K562 (cell line): ENCODE data around the gene RAP1GAP2. TPM values are rescaled to one million over a fixed set of nuclear protein-coding genes. Genes with fewer than 3 reads are reported as not detected.

Source experiments
- ATAC-seq: fragments of 200-7000 bp; cut with Tn5 transposase; 3 replicates; pipeline ENCODE4 v1.9.1; 2020; ENCODE audit warnings: moderate library complexity
- BruUV-seq: library from RNA; stranded (reverse); fragments of 400-500 nt; replicated peaks from 2 replicates; lab custom pipeline; 2021; lab: Mats Ljungman, UMichigan
- CTCF ChIA-PET: fragments of 300-600 bp; formaldehyde crosslinking; extraction: SDS; loops from one replicate; lab custom pipeline; 2021; ENCODE audit warnings: low intra/inter-chr PET ratio; lab: Yijun Ruan, JAX
- POLR2A ChIA-PET: fragments of 300-600, 350-650 bp; sonication (Branson Sonifier 250); formaldehyde crosslinking; extraction: SDS; loops from one replicate; lab custom pipeline; 2021; ENCODE audit warnings: antibody characterized with exemption, inconsistent platforms; lab: Yijun Ruan, JAX
- DNase-seq, 4 experiments: peaks; one replicate each; pipeline versions ENCODE4 v3.0.0 to v3.0.0-alpha.2; 2011 to 2018; ENCODE audit warnings: low spot score in 3 of 4, mixed read lengths in 3 of 4; ENCODE audit errors: extremely low read depth in 1 of 4
- FAIRE-seq: peaks from 2 replicates; lab custom pipeline; 2011; peaks lifted over from hg19 to GRCh38; lab: Jason Lieb, UNC
- H2AFZ ChIP-seq: 2 replicates; pipeline ENCODE4 v1.6.0; 2011; ENCODE audit warnings: low read depth, low read length, control low read depth, inconsistent platforms
- H3K27ac ChIP-seq: fragments of 200-600 bp; 3 replicates; pipeline ENCODE4 v1.8.0; 2011; ENCODE audit warnings: low read depth, mild to moderate bottlenecking, control low read depth, inconsistent platforms, low read length, moderate library complexity, mixed read lengths; ENCODE audit errors: extremely low read depth
- H3K27me3 ChIP-seq, 2 experiments: fragments of 300-600 bp in 1 of 2; 2 replicates in 1 of 2; 3 replicates in 1 of 2; pipeline versions ENCODE4 v1.6.0 to v1.8.0; 2011; ENCODE audit warnings: inconsistent platforms in 2 of 2, low read length in 2 of 2, mild to moderate bottlenecking in 1 of 2, mixed read lengths in 1 of 2, moderate library complexity in 1 of 2; ENCODE audit not compliant: control insufficient read depth in 2 of 2, insufficient read depth in 2 of 2
- H3K36me3 ChIP-seq: fragments of 300-600 bp; 3 replicates; pipeline ENCODE4 v1.8.0; 2011; ENCODE audit warnings: mild to moderate bottlenecking, low read length, inconsistent platforms; ENCODE audit not compliant: control insufficient read depth, insufficient read depth
- H3K4me1 ChIP-seq, 2 experiments: fragments of 200-600 bp in 1 of 2; replicated peaks in 1 of 2; 2 replicates in 1 of 2; 3 replicates in 1 of 2; pipeline versions ENCODE4 v1.5.1 to v1.8.0; 2011; ENCODE audit warnings: inconsistent platforms in 2 of 2, low read length in 2 of 2, mild to moderate bottlenecking in 1 of 2, mixed read lengths in 1 of 2, moderate library complexity in 1 of 2; ENCODE audit not compliant: control insufficient read depth in 2 of 2, insufficient read depth in 2 of 2
- H3K4me2 ChIP-seq: 2 replicates; pipeline ENCODE4 v1.6.1; 2011; ENCODE audit warnings: low read length, control low read depth, inconsistent platforms, mixed read lengths; ENCODE audit not compliant: insufficient read depth
- H3K4me3 ChIP-seq: fragments of 200-600 bp; sonication (generic), shearing (Covaris generic); 2 replicates; pipeline ENCODE4 v1.5.1; 2016; ENCODE audit warnings: control low read depth, inconsistent platforms
- H3K79me2 ChIP-seq: fragments of 200-600 bp; 3 replicates; pipeline ENCODE4 v1.8.0; 2011; ENCODE audit warnings: low read length, inconsistent platforms; ENCODE audit not compliant: control insufficient read depth, insufficient read depth
- H3K9ac ChIP-seq, 2 experiments: 2 replicates each; pipeline versions ENCODE4 v1.6.0 to v1.6.1; 2011; ENCODE audit warnings: low read depth in 2 of 2, low read length in 2 of 2, control low read depth in 1 of 2, inconsistent platforms in 1 of 2, mild to moderate bottlenecking in 1 of 2, mixed read lengths in 1 of 2; ENCODE audit not compliant: insufficient read depth in 1 of 2
- H3K9me1 ChIP-seq: one replicate; pipeline ENCODE4 v1.6.0; 2011; ENCODE audit warnings: inconsistent platforms, mild to moderate bottlenecking, low read length, moderate library complexity; ENCODE audit not compliant: control insufficient read depth, insufficient read depth
- H3K9me3 ChIP-seq: replicated peaks from 2 replicates; pipeline ENCODE4 v1.5.1; 2011; ENCODE audit warnings: low read depth, low read length, inconsistent platforms; ENCODE audit not compliant: control insufficient read depth, insufficient read depth
- H4K20me1 ChIP-seq: replicated peaks from 2 replicates; pipeline ENCODE4 v1.6.1; 2011; ENCODE audit warnings: low read length, inconsistent platforms, mixed read lengths; ENCODE audit not compliant: control insufficient read depth, insufficient read depth
- BCOR ChIP-seq: fragments of 450-650 bp; IDR thresholded peaks from 2 replicates; pipeline ENCODE4 v1.6.1; 2016
- CBFB ChIP-seq: sonication (generic); formaldehyde crosslinking; IDR thresholded peaks from 2 replicates; pipeline ENCODE4 v1.4.0; 2020; ENCODE audit warnings: mild to moderate bottlenecking, missing genetic modification reagents
- CBX2 ChIP-seq: fragments of 200-600 bp; sonication (generic); IDR thresholded peaks from one replicate; pipeline ENCODE4 v1.6.1; 2012; ENCODE audit warnings: mild to moderate bottlenecking, low read length, inconsistent platforms; ENCODE audit not compliant: insufficient read depth, poor library complexity, severe bottlenecking
- CHD2 ChIP-seq: IDR thresholded peaks from 2 replicates; pipeline ENCODE4 v1.6.1; 2011; ENCODE audit warnings: low read depth, low read length
- FOS ChIP-seq: IDR thresholded peaks from 3 replicates; pipeline ENCODE4 v1.6.1; 2011; ENCODE audit not compliant: insufficient read length; ENCODE audit errors: extremely low read depth
- HNRNPL ChIP-seq: fragments of 200-400 bp; formaldehyde crosslinking; IDR thresholded peaks from 2 replicates; pipeline ENCODE4 v1.6.1; 2017; ENCODE audit warnings: low read depth, mild to moderate bottlenecking, low read length
- HOXB6 ChIP-seq: fragments of 250-450 bp; sonication (Bioruptor Pico); IDR thresholded peaks from 2 replicates; pipeline ENCODE4 v1.5.1; 2022; ENCODE audit warnings: mild to moderate bottlenecking, borderline replicate concordance
- NCOA1 ChIP-seq: fragments of 450-650 bp; IDR thresholded peaks from 2 replicates; pipeline ENCODE4 v1.6.1; 2016; ENCODE audit warnings: low read depth
- SMARCE1 ChIP-seq: fragments of 450-650 bp; IDR thresholded peaks from 2 replicates; pipeline ENCODE4 v1.7.1; 2016; ENCODE audit warnings: mild to moderate bottlenecking
- SREBF1 ChIP-seq: fragments of 150-350 bp; IDR thresholded peaks from 2 replicates; pipeline ENCODE4 v1.6.1; 2014; ENCODE audit warnings: antibody characterized with exemption, low read depth, low read length, borderline replicate concordance
- STAT5B ChIP-seq: fragments of 250-450 bp; sonication (Bioruptor Pico); IDR thresholded peaks from 2 replicates; pipeline ENCODE4 v1.8.0; 2021; ENCODE audit warnings: mild to moderate bottlenecking, inconsistent platforms
- TAF9B ChIP-seq: fragments of 450-650 bp; IDR thresholded peaks from 2 replicates; pipeline ENCODE4 v1.6.1; 2018; ENCODE audit warnings: mild to moderate bottlenecking; ENCODE audit not compliant: partially characterized antibody
- ZC3H11A ChIP-seq: IDR thresholded peaks from 2 replicates; pipeline ENCODE4 v1.6.1; 2012; ENCODE audit warnings: low read depth, low read length, improper control_type of control experiment
- ZNF175 ChIP-seq: fragments of 200-800 bp; sonication (Bioruptor generic); IDR thresholded peaks from 2 replicates; pipeline ENCODE4 v1.6.1; 2016; ENCODE audit warnings: low read depth, mild to moderate bottlenecking, missing genetic modification characterization, missing compliant biosample characterization
- ZNF217 ChIP-seq: sonication (generic); formaldehyde crosslinking; IDR thresholded peaks from 2 replicates; pipeline ENCODE4 v1.8.0; 2022; ENCODE audit warnings: mild to moderate bottlenecking, missing genetic modification reagents
- ZNF668 ChIP-seq: fragments of 250-450 bp; sonication (Bioruptor Pico); IDR thresholded peaks from 2 replicates; pipeline ENCODE4 v1.8.0; 2022; ENCODE audit warnings: mild to moderate bottlenecking, inconsistent platforms
- ZNF780A ChIP-seq: fragments of 250-450 bp; sonication (Bioruptor Pico); IDR thresholded peaks from 2 replicates; pipeline ENCODE4 v1.5.0; 2021; ENCODE audit warnings: mild to moderate bottlenecking
- WGBS: fragments of 100-300 bp; shearing (Covaris generic); methylation state at CpG from one replicate; pipeline ENCODE4 v1.1.6; 2016; ENCODE audit warnings: low coverage, mixed read lengths; ENCODE audit not compliant: insufficient coverage; ENCODE audit errors: missing lambda C conversion rate; 5-methylcytosine and 5-hydroxymethylcytosine counted together
- in situ Hi-C: fragments of 300-500 bp; cut with MboI; formaldehyde crosslinking; loops from 4 replicates; pipeline ENCODE4 v1.15.0; 2018; ENCODE audit warnings: inconsistent platforms, mixed read lengths
- intact Hi-C: fragments of 100-400 bp; cut with micrococcal nuclease; formaldehyde crosslinking; loops from 2 replicates; pipeline ENCODE4 v1.14.2; 2022
- polyA plus RNA-seq, 8 experiments: library from polyadenylated mRNA; depleted of rRNA in 4 of 8; stranded (reverse) in 5 of 8; unstranded in 3 of 8; fragments of >200 nt; fragmentation: Nextera tagmentation in 2 of 8; fragmentation: Illumina TruSeq in 1 of 8; extraction: Ambion mirVana in 2 of 8; extraction: Trizol in 1 of 8; gene quantifications; 2 replicates each; pipeline versions ENCODE4 v1.2.1 to v1.2.3, GENCODE V29; 2011 to 2014; ENCODE audit warnings: inconsistent platforms in 1 of 8, missing spikeins in 1 of 8
- total RNA-seq, 7 experiments: library from RNA; depleted of rRNA in 6 of 7; stranded (reverse); fragments of >200 nt in 6 of 7; fragmentation: Illumina TruSeq in 2 of 7; extraction: Trizol in 2 of 7; gene quantifications; 2 replicates each; pipeline versions ENCODE4 v1.2.1 to v1.2.3, GENCODE V29; 2011 to 2021; ENCODE audit warnings: low replicate concordance in 1 of 7
- TF ChIP-seq, protein P1 (sequence below): fragments of 250-450 bp; sonication (Bioruptor Pico); IDR thresholded peaks from 2 replicates; pipeline ENCODE4 v1.5.0; 2021

The RAP1GAP2 gene
- total and polyA plus RNA-seq, 9 of the 15 experiments (the other 6 are each of a cell fraction or from before 2014, with no cell fraction given), result 0.01 to 1.3 (median 0.42) TPM; not detected in 1

DNA sequence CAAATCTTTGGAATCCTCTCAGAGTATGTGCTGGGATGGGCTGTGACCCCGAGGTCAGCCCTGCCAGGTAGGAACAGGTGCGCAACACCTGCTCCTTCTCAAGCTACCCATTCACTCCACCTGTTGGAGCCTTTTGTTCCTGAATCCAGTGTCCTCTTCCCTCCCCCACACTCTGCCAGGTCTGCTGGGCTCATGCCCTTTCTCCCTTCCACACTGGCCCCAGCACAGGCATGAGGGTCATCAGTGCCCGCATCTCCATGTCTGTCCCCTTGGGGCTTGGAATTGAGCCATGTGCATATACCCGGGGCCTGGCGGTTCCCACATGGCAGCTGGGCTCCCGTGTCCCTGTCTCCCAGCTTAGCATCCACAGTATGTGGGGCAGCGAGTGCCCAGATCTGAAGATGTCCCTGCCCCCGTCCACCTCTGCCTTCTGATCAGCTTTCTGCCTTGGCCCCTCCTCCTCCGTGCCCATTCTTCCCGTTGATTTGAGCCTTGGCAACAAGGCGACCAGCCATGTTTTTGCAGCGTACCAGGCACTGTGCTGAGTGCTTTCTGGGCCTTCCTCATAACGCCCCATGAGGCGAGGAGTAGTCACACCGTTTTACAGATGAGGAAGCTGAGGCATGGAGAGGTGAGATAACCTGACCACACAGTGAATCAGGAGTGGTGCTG is 102.2 kb downstream of the RAP1GAP2 start:
- intact Hi-C loops (no loop called here), in situ Hi-C loops (no loop called here)
- no peak for FAIRE-seq
- BruUV-seq, result no TSS peak
- no peak overlapping the region for H3K27ac ChIP-seq
- no peaks in the 10 kb centered on the region for H3K36me3 ChIP-seq
- no peaks in the 10 kb centered on the region for H3K4me1 ChIP-seq
- H2AFZ ChIP-seq, result no peak overlapping the region
- H4K20me1 ChIP-seq, result no peaks in the 10 kb centered on the region; the same call in 1 of the 2 replicates
- WGBS, result 2% methylated on average over 9 of the region's 15 CpGs
- H3K9me3 ChIP-seq, result no peaks in the 10 kb centered on the region
- ChIA-PET POLR2A (no interaction called here), CTCF (no interaction called here)
- no peak overlapping the region for H3K4me3 ChIP-seq
- no peaks in the 10 kb centered on the region for H3K79me2 ChIP-seq
- H3K4me2 ChIP-seq, result no peak overlapping the region
- H3K9me1 ChIP-seq, result no peaks in the 10 kb centered on the region
- no peak overlapping the region for H3K9ac ChIP-seq
- DNase-seq, result no peak
- H3K27me3 ChIP-seq, result peaks cover 0 to 33% of the 10 kb centered on the region in 2 experiments; a peak in 3 of 5 replicates
- TF ChIP-seq CHD2 (no peak), TAF9B (no peak), BCOR (no peak), ZNF780A (CRISPR knock-in tag) (no peak), CBFB (CRISPR knock-in tag) (no peak), ZNF668 (CRISPR knock-in tag) (no peak), ZC3H11A (no peak), HNRNPL (no peak), ZNF175 (no peak), ZNF217 (CRISPR knock-in tag) (no peak), HOXB6 (CRISPR knock-in tag) (no peak), CBX2 (no peak), FOS (no peak), NCOA1 (no peak), SREBF1 (no peak), STAT5B (no peak), SMARCE1 (no peak)
- TF ChIP-seq, protein P1, sequence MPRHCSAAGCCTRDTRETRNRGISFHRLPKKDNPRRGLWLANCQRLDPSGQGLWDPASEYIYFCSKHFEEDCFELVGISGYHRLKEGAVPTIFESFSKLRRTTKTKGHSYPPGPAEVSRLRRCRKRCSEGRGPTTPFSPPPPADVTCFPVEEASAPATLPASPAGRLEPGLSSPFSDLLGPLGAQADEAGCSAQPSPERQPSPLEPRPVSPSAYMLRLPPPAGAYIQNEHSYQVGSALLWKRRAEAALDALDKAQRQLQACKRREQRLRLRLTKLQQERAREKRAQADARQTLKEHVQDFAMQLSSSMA (CRISPR knock-in tag), result no peak
- ATAC-seq, result no peak
